AG09309 (cell line): ENCODE measurements around the gene APBA2.

Source experiments
- DNase-seq: peaks from one replicate; pipeline ENCODE4 v3.0.0-alpha.2; 2010; ENCODE audit warnings: low read depth
- H3K4me3 ChIP-seq: 2 replicates; pipeline ENCODE4 v1.5.1; 2011; ENCODE audit warnings: mild to moderate bottlenecking, low read depth, low read length, moderate library complexity; ENCODE audit not compliant: control insufficient read depth
- TF ChIP-seq, protein P1 (sequence below): IDR thresholded peaks from 2 replicates; pipeline ENCODE4 v1.5.1; 2011; ENCODE audit warnings: mild to moderate bottlenecking, low read depth, low read length, inconsistent platforms; ENCODE audit not compliant: insufficient read depth, control insufficient read depth; ENCODE audit errors: missing control alignments

The APBA2 gene

GRCh38 chr15:29126208-29126536, 240.4 kb downstream of the APBA2 start:
- TF ChIP-seq, protein P1, sequence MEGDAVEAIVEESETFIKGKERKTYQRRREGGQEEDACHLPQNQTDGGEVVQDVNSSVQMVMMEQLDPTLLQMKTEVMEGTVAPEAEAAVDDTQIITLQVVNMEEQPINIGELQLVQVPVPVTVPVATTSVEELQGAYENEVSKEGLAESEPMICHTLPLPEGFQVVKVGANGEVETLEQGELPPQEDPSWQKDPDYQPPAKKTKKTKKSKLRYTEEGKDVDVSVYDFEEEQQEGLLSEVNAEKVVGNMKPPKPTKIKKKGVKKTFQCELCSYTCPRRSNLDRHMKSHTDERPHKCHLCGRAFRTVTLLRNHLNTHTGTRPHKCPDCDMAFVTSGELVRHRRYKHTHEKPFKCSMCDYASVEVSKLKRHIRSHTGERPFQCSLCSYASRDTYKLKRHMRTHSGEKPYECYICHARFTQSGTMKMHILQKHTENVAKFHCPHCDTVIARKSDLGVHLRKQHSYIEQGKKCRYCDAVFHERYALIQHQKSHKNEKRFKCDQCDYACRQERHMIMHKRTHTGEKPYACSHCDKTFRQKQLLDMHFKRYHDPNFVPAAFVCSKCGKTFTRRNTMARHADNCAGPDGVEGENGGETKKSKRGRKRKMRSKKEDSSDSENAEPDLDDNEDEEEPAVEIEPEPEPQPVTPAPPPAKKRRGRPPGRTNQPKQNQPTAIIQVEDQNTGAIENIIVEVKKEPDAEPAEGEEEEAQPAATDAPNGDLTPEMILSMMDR: no peak
- no peak overlapping the region for H3K4me3 ChIP-seq
- no peak for DNase-seq

DNA sequence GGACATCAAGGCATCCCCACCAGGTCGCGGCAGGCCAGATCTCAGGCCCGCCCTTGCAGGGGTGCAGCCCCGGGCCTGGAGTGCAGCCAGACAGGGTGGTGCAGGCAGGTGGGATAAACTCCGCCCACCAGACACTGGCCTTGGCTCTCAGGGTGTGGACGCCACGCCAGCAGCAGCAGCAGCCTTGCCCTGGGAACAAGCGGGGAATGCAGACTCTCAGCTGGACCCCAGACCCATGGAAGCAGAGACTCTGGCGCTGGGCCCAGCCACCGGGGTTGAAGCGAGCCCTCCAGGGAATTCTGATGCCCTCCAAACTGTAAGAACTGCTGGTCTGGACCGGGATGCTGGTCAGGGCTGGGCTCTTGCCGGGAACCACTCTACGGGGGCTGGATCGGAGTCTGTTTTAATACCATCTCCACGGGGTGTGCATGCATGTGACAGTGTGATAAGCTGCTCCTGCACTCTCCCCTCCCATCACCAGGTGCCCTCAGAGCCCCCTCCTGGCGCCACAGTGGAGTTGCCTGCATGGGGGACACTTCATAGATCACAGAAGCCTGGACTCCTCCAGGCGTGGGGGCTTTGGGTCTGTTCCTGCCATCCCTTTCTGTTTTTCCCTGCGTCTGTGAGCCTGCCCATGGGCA, 241.2 kb downstream of the APBA2 start:
- no peak for DNase-seq
- TF ChIP-seq, protein P1: no peak
- no peak overlapping the region for H3K4me3 ChIP-seq

GRCh38 chr15:29127506-29128430, 242.0 kb downstream of the APBA2 start:
- no peak for DNase-seq
- TF ChIP-seq, protein P1: no peak
- no peak overlapping the region for H3K4me3 ChIP-seq

DNA sequence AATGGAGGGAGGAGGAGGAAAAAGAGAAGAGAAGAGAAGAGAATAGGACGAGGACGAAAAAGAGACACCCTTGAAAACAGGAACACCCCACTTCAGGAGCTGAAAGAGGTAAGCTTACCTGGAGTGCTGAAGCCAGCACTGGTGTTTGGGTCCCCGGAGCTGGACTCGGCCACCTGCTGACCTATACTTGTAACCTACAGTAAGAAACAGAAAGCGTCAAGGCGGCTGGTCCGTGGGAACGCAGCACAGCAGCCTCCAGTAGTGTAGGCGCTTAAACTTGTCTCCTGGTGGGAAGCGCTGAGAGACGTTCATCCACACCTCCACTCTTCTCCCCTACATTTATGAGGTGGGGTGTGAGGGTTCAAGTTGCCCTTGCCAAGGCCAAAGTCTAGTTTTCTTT, 242.9 kb downstream of the APBA2 start:
- TF ChIP-seq, protein P1: no peak
- no peak for DNase-seq
- H3K4me3 ChIP-seq: no peak overlapping the region

GRCh38 chr15:29129221-29129620, 243.4 kb downstream of the APBA2 start:
- DNase-seq: no peak
- TF ChIP-seq, protein P1: no peak
- no peak overlapping the region for H3K4me3 ChIP-seq

DNA sequence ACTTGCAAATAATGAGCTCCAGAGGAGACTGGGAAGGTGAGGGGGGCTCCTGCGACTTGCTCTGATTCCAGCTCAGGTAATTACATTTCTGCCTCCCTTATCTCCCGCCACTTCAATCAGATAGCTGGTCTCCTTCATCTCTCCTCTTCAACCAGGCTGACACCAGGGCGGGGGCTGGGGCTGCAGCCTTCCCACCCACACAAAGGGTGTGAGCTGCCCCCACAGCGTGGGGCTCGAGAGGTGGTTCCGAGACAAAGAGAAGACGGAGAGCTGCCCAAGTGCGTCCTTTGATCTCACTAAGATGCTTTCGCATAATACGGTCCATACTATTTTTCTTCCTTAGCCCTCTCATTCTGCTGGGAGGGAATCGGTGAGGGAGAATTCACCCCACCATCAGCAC, 244.2 kb downstream of the APBA2 start:
- TF ChIP-seq, protein P1: no peak
- DNase-seq: no peak
- H3K4me3 ChIP-seq: no peak overlapping the region
